SH-SY5Y (cell line): ENCODE results near the gene SMIM35.

ENCODE experiments used
- GATA2 ChIP-seq: IDR thresholded peaks from 2 replicates; pipeline ENCODE4 v1.6.1; 2011; ENCODE audit warnings: mild to moderate bottlenecking, low read depth, low read length
- GATA3 ChIP-seq: IDR thresholded peaks from 2 replicates; pipeline ENCODE4 v1.6.1; 2011; ENCODE audit warnings: low read depth, mild to moderate bottlenecking, low read length, moderate library complexity

DNA sequence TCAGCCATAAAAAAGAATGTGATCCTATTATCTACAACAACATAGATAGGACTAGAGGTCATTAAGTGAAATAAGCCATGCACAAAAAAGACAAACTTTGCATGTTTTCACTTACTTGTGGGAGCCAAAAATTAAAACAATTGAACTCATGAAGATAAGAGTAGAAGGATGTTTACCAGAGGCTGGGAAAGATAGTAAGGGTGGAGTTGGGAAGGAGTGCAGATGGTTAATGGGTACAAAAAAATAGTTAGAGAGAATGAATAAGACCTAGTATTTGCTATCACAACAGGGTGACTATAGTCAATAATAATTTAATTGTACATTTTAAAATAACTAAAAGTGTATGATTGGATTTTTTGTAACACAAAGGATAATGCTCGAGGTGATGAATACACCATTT is 127.8 kb downstream of the SMIM35 start:
- TF ChIP-seq GATA2 (no peak), GATA3 (no peak)
